HG02970 (cell line): ENCODE measurements around the gene CCDC144A.
A peak's percentile ranks its signal among the peaks of the same experiment; 100 is the strongest.
"Not testable (repeated sequence)": the region's sequence is repeated elsewhere in the genome, so short reads cannot be mapped to it uniquely, and the experiment has no call there.

Experiments used
- ATAC-seq: cut with Tn5 transposase; IDR thresholded peaks from one replicate; pipeline ENCODE4 v1.9.1; 2021; ENCODE audit warnings: mild to moderate bottlenecking, moderate library complexity, moderate number of reproducible peaks; ENCODE audit not compliant: unreplicated experiment, low FRiP score

CCDC144A gene, protein sequence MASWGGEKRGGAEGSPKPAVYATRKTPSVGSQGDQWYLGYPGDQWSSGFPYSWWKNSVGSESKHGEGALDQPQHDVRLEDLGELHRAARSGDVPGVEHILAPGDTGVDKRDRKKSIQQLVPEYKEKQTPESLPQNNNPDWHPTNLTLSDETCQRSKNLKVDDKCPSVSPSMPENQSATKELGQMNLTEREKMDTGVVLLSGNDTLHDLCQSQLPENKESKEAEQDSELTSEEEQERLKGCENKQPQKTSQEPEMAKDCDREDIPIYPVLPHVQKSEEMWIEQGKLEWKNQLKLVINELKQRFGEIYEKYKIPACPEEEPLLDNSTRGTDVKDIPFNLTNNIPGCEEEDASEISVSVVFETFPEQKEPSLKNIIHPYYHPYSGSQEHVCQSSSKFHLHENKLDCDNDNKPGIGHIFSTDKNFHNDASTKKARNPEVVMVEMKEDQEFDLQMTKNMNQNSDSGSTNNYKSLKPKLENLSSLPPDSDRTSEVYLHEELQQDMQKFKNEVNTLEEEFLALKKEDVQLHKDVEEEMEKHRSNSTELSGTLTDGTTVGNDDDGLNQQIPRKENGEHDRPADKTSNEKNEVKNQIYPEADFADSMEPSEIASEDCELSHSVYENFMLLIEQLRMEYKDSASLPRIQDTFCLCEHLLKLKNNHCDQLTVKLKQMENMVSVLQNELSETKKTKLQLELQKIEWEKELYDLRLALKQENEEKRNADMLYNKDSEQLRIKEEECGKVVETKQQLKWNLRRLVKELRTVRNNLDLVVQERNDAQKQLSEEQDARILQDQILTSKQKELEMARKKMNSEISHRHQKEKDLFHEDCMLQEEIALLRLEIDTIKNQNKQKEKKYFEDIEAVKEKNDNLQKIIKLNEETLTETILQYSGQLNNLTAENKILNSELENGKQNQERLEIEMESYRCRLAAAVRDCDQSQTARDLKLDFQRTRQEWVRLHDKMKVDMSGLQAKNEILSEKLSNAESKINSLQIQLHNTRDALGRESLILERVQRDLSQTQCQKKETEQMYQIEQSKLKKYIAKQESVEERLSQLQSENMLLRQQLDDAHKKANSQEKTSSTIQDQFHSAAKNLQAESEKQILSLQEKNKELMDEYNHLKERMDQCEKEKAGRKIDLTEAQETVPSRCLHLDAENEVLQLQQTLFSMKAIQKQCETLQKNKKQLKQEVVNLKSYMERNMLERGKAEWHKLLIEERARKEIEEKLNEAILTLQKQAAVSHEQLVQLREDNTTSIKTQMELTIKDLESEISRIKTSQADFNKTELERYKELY (N-terminal part only)

GRCh38 chr17:16689731-16690281 lies at the start of gene CCDC144A:
CCDC144A (plus strand) TSS chr17:16690241; CDS start chr17:16690401, 160 bp downstream.
- not testable (repeated sequence) for ATAC-seq

DNA sequence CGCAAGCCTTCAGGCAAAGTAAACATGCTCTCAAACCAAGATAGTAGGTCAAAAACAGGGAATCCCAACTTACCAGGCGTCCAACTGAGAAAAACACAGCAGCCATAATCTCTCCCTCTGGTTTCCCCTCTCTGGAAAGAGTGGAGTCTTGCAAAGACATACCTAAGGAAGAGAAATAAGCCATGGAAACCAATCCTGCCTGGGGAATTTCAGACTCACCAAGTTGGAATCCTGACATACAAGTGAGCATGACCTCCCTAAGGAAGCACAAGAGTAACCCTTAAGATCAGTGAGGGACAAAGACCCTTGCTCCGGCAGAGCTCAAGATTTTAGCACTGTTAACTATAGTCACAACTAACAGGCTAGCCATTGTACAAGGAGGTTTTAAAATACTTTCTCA lies 40.5 kb upstream of the CCDC144A start:
- ATAC-seq, result no peak

DNA sequence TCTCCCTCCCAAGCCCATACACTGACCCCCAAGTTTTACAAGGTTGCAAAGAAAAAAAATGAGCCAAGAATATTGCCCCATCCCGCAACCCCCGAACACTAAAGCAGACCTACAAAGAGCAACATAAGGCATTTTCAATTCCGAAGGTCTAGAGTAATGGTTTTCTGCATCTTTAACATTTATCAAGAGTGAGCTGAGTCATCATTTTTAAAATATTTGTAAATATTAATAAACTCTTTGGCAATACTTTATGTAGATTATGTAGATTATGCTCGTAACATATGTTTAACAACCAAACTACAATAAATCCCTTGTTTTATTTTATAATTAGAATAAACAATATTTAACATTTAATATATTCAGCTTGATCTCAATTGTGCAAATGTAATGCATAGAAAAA lies 37.8 kb upstream of the CCDC144A start:
- no peak for ATAC-seq

- no peak for ATAC-seq
Measured at GRCh38 chr17:16652847-16653366, 37.1 kb upstream of the CCDC144A start.

DNA sequence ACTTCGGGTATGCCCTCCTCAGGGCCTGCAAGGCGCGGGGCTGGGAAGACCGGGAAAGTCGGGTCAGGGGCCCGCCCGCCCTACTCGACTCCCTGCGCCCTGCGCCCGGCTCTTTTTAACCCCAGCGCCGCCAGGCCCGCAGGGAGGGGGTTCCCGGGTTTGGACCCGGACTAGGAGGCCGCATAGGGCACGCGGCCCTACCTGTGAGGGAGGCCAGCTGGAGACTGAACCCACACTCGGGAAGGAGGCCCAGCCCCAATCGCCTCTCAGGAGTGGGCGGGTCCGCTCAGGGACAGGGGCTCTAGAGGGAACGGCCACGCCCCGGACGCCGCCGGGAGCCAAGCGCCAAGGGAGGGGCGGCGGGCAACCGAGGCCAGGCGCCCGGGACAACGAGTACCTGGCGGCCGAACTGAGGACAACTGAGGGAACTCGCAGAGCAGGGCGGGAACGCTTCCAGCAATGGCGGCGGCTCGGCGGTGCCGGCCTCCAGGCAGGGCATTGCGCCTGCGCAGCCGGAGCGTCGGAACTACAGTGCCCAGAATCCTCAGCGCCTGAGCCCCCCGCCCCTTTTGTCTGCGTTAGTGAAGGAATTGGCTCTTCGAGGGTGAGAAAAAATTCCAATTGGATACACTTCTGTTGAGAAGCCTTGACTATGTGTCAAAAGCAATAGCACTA lies 36.5 kb upstream of the CCDC144A start, which contains the start of gene ZNF624:
ZNF624 (minus strand) TSS at position 484 of the 675 bp plus-strand sequence.
- ATAC-seq, result peak; percentile 86

GRCh38 chr17:16661217-16661616 lies 28.8 kb upstream of the CCDC144A start:
- ATAC-seq, result no peak

DNA sequence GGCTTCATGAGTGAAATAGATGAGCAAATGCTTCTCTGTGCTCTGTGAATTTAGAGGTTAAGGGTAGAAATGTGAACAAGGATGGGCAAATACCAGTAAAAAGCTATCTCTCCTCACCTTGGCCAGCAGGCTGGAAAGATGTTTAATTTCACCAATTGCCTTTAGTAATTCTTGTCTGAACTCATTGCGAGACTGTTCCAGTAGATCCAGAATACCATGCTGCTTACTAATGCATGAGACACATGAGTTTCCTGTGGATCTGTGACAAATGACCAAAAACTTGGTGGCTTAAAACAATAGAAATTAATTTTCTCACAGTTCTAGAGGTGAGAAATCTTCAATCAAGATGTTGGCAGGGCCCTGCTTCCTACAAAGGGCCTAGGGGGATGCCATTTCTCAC lies 27.1 kb upstream of the CCDC144A start:
- no peak for ATAC-seq

DNA sequence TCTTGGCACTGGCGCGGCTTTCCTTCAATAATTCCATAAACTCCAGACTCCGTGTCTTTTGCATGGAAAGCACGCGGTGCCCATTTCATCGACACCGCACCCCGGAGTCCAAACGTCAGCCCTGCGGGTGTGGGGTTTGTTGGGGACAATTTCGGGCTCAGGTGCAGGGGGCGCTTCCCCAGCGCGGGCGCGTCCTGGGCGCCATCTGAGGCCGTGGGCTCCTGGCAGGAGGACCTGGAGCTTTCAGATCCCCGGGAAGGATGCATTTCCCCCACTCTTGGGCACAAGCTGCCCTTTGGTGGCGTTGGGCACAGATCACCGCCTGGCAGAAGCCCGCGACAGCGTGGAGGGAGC lies 23.5 kb upstream of the CCDC144A start:
- ATAC-seq, result not testable (repeated sequence)

- not testable (repeated sequence) for ATAC-seq
Measured at GRCh38 chr17:16666907-16667636, 23.0 kb upstream of the CCDC144A start.

GRCh38 chr17:16676676-16677268 lies 13.3 kb upstream of the CCDC144A start:
- ATAC-seq, result no peak

GRCh38 chr17:16683290-16684138 lies 6.5 kb upstream of the CCDC144A start:
- ATAC-seq, result not testable (repeated sequence)

GRCh38 chr17:16686019-16686418 lies 4.0 kb upstream of the CCDC144A start:
- ATAC-seq, result not testable (repeated sequence)

- ATAC-seq, result not testable (repeated sequence)
Measured at GRCh38 chr17:16687151-16687550, 2.9 kb upstream of the CCDC144A start.

DNA sequence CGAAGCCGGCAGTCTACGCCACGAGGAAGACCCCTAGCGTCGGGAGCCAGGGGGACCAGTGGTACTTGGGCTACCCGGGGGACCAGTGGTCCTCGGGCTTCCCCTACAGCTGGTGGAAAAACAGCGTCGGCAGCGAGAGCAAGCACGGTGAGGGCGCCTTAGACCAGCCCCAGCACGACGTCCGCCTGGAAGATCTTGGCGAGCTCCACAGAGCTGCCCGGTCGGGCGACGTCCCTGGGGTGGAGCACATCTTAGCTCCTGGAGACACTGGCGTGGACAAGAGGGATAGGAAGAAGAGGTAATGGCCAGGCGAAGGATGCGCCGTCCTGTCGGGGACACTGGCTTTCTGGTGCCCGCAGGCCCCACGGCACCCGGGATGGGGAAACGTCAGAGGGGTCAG lies 406 bp downstream of the CCDC144A start:
- ATAC-seq, result not testable (repeated sequence)

DNA sequence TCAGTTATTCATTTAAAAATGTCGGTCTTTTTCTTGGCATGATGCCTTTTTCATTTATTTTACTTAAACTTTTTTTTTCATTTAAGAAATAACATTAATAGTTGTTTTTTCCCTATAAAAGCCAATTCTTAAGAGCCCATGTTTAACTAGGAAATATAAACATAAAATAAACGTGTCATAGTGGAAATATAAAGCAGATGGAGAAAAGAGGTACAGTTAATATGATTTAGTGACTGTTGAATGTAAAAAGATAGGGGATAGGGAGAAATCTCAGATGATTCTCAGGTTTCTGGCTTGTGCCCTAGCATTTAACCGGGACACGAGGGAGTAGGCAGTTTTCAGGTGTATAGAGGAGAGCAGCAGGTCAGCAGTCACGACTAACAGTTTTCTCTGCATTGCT lies 7.6 kb downstream of the CCDC144A start:
- ATAC-seq, result not testable (repeated sequence)

DNA sequence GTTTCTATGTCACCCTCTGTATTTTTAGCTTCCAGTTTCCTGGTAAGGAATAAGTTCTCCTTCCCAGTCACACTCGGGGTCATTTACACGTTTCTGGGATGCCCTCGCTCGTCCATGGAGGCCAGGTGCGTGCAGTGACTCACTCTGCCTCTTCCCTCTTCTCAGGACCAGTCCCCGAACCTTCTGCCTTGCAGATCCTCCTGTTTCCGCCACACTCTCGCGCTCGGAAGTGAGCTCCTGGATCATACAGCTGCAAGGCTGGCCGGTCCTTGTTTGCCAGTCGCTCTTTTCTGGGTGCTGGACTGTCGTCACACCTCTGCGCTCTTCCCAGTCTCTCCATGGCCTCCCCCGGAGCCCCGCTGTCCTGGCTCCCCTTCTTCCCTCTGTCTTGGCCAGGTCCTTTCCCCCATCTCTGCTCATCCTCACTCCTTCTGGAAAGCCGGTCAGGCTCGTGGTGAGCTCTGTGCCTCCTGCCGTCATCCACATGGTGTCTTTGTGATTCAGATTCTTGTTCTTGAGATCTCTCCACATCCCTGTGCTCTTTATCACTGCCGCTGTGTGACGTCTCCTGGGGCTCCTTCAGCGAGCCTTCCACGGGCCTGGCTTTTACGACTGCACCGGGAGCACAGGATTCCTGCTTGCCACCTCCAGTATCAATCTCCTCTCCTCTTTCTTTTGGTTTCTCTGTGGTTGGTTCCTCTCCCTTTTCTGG lies 55.6 kb downstream of the CCDC144A start:
- not testable (repeated sequence) for ATAC-seq

DNA sequence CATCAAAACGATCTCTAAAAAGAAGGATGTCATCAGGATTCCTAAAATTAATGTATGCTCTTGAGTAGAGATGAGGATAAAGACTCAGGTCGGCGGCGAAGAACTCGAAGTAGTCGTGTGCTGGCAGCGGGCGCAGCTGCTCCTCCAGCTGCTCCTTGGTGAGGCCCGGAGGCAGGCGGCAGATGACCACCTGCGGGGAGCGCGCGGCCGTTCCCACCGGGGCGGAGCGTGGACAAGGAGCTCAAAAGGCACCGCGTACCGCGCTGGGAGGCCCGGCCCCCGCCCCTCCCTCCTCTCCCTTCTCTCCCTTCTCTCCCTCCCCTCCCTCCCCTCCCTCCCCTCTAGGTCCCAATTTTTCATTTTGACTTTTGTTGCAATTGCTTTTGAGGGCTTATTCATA lies 56.5 kb downstream of the CCDC144A start:
- not testable (repeated sequence) for ATAC-seq
